NCI-H524 treated with DMSO at 0.1 percent for 48 hours (cell line): ENCODE results near the gene KRT32.

Source experiments
- DNase-seq: peaks from one replicate; lab custom pipeline; 2025; lab: John Stamatoyannopoulos, UW

Gene KRT32

GRCh38 chr17:41492771-41493170, 25.6 kb upstream of the KRT32 start:
- no peak for DNase-seq

- no peak for DNase-seq
These were observed 25.2 kb upstream of the KRT32 start for GRCh38 chr17:41492351-41492750.

GRCh38 chr17:41491476-41491875, 24.3 kb upstream of the KRT32 start:
- DNase-seq = no peak

- no peak for DNase-seq
These were observed 23.1 kb upstream of the KRT32 start for GRCh38 chr17:41490000-41490990.

DNA sequence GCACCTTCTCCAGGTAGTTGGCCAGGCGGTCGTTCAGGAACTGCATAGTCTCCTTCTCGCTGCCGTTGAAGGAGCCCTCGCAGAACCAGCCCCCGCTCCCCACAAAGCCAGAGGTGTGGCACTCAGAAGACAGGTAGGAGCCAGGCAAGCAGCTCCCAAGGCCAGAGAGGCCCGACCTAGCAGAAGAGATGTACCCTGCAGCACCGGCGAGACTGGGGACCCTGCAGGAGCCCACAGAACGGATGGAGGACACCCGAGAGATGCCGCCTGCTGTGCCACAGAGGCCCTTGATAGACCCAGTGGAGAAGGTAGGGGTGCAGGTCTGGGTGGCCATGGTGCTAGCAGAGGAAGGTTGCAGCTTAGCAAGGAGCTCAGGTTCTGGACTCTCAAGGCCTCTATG, 22.3 kb upstream of the KRT32 start, which contains the start of gene KRT36:
KRT36 (minus strand) TSS at position 380 of the 400 bp plus-strand sequence; CDS start at position 334, 46 bp downstream.
- no peak for DNase-seq

DNA sequence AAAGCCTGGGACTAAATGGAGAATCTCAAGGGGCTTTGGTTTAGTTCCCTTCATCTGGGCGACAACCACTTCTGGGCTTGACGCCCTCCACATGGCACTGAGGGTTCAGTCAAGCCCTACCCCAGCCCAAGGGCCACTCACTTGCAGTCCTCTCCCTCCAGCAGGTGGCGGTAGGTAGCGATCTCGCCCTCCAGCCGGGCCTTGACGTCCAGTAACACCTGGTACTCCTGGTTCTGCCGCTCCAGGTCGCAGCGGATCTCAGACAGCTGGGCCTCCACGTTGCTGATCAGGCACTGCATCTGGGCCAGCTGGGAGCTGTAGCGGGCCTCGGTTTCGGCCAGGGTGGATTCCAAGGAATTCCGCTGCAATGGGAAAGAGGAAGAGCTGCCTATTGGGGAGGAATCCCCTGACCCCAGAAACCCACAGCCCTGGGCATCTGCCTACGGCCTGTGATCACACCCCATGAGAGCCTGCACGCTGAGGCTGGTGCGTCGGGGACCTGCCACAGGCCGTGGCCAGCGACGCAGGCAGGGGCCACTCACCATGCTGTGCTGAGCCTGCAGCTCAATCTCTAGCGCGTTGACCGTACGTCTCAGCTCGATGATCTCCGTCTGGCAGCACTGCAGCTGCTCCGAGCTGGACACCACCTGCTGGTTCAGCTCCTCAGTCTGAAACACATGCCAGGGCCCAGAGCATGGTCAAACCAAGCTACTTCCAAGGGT, 19.8 kb upstream of the KRT32 start:
- DNase-seq = no peak

DNA sequence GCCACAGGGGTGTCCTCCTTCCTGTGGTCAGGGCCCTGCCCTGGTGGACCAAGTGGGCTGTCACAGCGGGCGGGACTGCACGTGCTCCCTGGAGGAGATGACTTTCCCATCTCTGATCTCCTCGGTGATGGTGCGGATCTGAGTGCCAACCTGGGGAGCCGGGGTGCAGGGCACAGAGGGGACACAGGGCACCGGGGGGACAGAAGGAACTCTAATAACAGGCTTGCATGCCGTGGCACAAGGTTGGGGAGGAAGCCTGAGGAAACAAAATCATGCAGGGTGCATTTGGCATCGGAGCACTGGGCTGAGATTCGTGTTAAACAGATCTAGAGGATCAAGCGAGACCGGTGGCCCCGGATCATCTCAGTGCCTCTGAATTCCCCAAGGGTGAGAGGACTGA, 19.1 kb upstream of the KRT32 start:
- no peak for DNase-seq

- no peak for DNase-seq
These were observed 18.0 kb upstream of the KRT32 start for GRCh38 chr17:41484920-41485904.

GRCh38 chr17:41483991-41484826, 17.0 kb upstream of the KRT32 start:
- no peak for DNase-seq

GRCh38 chr17:41483531-41483930, 16.3 kb upstream of the KRT32 start:
- no peak for DNase-seq

GRCh38 chr17:41481036-41481435, 13.8 kb upstream of the KRT32 start, which contains the start of gene KRT35:
Gene KRT35 (minus strand): TSS chr17:41481151. CDS start chr17:41481097, 54 bp downstream.
- DNase-seq = no peak

- no peak for DNase-seq
These were observed 13.4 kb upstream of the KRT32 start for GRCh38 chr17:41480581-41480980.

GRCh38 chr17:41480136-41480535, 12.9 kb upstream of the KRT32 start:
- DNase-seq = no peak

GRCh38 chr17:41478237-41478636, 11.1 kb upstream of the KRT32 start:
- no peak for DNase-seq

- no peak for DNase-seq
These were observed 10.0 kb upstream of the KRT32 start for GRCh38 chr17:41476866-41477815.

GRCh38 chr17:41475421-41475820, 8.2 kb upstream of the KRT32 start:
- no peak for DNase-seq

DNA sequence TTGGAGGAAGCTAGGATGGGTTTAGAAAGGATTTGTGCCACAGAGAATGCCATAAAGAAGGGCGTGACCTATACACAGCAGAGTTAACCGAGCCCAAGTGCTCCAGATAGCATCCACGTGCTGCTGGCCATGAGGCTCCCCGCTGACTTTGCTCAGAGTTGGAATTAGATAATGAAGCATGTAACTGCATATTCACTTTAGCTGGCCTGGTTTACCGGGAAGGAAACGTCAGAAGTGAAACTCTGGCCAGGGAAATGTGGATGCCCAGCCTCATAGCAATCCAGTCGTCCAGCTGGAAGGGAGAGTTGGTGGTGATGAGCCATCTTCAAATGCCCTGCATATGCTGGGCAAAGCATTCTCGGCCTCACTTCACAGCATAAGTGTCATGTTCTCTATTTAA, 7.7 kb upstream of the KRT32 start:
- no peak for DNase-seq

- no peak for DNase-seq
These were observed 1.2 kb upstream of the KRT32 start for GRCh38 chr17:41468346-41468745.

GRCh38 chr17:41467561-41467960, 375 bp upstream of the KRT32 start:
- DNase-seq = no peak

- no peak for DNase-seq
These were observed 2.5 kb downstream of the KRT32 start for GRCh38 chr17:41464682-41465081.
